Left renal cortex interstitium (tissue), 4 donors: Measurements from ENCODE around the gene EMC6. TPM values are rescaled to one million over a fixed set of nuclear protein-coding genes. Genes with fewer than 3 reads are reported as not detected.

Experiments used
- DNase-seq, 4 donors: peaks; one replicate each; pipeline ENCODE4 v3.0.0-alpha.2; 2013; ENCODE audit warnings: low read depth in 4 of 4, low spot score in 2 of 4, missing footprints in 1 of 4
- polyA plus RNA-seq, 4 donors: library from polyadenylated mRNA; unstranded; fragments of 120-200 nt; gene quantifications; one replicate each; pipeline ENCODE4 v1.2.1, GENCODE V29; 2013; ENCODE audit not compliant: insufficient read length in 4 of 4

EMC6 gene
- polyA plus RNA-seq, 4 donors = 24.3 to 42.5 (median 33.2) TPM

DNA sequence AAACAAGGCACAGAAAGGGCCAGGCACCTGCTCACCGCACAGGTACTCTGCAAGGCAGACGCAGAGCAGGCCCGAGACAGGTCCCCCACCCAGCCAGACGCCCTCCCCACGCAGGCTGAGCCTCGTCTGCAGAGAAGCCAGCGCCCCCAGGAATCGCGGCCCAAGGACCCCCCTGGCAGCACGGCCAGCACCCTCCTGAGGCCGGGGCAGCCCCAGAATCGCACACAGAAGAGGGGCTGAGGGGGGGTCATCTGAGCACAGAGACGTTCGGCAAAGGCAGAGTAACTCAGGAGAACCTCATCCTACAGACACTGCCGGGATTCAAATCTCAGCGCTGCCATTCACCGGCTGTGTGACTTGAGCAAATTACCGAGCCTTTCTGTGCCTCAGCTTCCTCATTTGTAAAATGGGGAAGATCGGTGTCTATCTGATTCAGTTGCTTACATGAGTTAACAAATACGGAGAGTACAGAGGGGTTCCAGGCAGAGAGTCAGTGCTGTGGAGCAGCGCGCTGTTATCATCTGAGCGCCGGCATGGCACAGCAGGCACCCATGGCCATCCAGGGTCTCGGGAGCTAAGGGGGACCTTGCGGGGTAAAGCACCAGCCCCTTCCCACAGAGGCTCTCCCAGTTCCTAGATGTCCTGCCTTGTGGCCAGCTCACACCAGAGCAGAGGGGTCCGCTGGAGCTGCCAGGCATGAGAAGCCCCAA lies 10.4 kb downstream of the EMC6 start:
- no peak for DNase-seq

DNA sequence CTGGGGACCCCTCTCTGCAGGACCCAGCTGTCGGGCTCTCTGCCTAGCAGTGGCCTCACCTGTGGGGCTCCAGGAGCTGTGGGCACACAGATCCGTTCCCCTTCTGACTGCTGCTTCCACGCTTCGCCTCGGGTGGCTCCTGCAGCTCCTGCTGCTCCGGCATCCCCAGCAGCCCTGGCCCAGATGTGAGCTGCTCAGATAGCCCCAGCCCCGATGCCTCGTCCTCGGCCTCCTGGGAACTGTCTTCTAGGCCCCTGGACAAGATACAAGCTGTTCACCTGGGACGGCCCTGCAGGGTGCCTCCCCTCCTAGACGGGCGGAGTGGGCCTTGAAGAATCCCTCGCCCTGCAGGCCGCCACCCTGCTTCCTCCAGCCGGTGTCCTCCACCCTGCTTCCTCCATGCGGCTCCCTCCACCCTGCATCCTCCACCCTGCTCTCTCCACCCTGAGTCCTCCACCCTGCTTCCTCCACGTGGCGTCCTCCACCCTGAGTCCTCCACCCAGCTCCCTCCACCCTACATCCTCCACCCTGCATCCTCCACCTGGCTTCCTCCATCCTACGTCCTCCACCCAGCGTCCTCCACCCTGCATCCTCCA lies 11.0 kb downstream of the EMC6 start:
- no peak for DNase-seq

DNA sequence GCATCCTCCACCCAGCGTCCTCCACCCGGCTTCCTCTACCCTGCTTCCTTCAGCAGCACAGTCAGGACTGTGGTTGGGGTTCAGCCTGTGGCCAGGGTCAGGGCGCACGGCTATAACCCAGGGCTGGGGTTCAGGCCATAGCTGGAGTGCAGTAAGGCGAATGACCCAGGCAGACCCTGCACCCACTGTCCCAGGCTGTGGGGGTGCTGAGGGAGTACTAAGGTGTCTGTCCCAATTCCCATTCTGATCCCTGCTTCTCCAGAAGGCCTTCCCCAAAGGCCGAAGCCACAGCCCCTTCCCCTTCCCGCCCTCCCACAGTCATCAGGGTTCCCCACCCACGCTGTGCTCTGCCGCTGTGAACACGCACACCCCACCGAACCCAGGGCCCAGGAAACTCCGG lies 12.4 kb downstream of the EMC6 start:
- no peak for DNase-seq

- no peak for DNase-seq
These were observed 13.0 kb downstream of the EMC6 start for GRCh38 chr17:3681565-3681964.

DNA sequence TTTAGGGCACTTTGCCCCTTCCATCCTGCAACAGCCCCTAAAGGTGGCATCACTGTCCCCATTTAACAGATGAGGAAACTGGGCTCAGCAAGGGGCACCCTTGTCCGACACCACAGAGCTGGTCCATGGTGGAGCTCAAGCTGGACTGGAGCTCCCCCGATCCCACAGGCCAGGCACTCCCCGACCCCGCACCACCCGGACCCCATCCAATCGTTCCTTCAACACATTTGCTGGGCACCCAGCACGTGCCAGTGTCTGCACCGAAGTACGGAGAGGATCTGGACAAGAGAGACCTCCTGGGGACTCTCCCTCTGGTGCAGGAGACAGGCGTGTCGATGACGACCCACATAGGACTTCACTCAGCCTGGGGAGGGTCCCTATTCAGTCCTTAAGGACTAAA lies 13.4 kb downstream of the EMC6 start:
- no peak for DNase-seq

DNA sequence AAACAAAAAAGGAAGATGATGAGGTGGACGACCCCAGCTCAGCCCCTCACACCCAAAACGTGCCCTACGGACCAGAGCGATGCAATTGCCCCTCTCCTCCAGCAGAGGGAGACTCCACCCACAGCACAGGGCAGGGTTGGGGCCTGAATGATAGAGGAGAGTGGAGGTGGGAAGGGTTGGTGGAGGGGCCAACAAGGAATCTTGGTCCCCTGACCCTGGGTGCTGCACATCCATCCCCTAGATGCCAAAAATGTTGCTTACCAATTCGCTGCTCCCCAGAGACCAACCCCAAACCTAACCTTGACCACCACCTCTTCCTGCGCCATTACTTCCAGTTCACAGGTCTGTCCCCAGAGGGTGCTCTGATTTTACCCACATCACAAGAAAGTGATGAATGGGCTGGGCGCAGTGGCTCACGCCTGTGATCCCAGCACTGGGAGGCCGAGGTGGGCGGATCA lies 14.5 kb downstream of the EMC6 start:
- no peak for DNase-seq

DNA sequence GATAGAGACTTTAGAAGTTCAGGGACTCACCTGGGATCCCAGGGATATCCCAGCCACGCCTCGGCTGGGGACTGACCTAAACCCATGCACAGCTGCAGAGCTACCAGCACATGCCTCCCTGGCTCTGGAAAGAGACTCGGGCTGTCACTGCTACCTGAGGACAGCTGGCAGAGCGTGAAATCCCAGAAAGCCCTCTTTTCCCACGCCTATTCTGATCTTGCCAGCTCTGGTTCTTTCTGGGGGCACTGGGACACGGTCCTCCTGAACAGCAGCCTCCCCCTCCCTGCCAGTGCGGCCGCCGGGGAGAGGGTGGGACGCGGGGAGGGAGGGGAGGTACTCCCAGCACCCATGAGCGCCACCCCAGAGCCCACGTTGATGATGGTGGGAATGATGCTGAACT lies 16.6 kb downstream of the EMC6 start:
- DNase-seq = no peak

GRCh38 chr17:3688027-3688553 lies 19.5 kb downstream of the EMC6 start:
- no peak for DNase-seq

- DNase-seq = no peak
These were observed 20.2 kb downstream of the EMC6 start for GRCh38 chr17:3688852-3689261.

- DNase-seq = no peak
These were observed 20.9 kb downstream of the EMC6 start for GRCh38 chr17:3689262-3690093.

GRCh38 chr17:3690094-3690715 lies 21.6 kb downstream of the EMC6 start:
- DNase-seq = no peak

DNA sequence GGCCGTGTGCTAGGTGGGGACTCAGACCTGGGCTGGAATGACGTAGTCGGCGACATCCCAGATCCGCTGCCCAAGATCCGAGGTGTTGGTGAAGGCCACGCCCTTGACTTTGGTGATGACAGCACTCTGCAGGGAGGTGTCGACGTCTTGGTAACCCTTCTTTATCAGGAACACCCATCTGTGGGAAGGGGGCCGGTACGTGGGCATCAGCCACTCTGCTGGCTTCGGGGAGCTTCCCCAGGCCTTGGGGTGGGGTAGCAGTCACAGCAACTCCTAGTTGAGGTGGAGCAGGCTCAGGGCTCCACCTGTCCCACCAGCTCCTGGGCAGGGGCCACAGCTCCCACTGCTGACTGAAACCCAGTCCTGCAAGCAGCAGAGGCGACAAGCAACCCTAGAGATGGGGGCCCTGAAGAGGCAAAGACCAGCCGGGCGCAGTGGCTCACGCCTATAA lies 23.0 kb downstream of the EMC6 start:
- no peak for DNase-seq

DNA sequence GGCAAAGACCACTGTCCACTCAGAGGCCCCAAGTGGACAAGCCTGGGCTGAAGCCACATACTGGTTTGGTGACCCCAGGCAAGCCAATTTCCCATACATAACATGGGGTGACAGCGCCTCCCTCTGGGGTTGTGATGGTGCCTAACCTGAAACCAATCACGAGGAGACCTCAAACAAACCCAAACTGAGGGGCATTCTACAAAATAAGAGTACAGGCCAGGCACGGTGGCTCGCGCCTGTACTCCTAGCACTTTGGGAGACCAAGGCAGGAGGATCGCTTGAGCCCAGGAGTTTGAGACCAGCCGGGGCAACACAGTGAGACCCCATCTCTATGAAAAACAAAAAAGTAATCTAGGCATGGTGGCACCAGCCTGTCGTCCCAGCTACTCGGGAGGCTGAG lies 23.7 kb downstream of the EMC6 start:
- no peak for DNase-seq

- DNase-seq = no peak
These were observed 24.5 kb downstream of the EMC6 start for GRCh38 chr17:3693141-3693540.

DNA sequence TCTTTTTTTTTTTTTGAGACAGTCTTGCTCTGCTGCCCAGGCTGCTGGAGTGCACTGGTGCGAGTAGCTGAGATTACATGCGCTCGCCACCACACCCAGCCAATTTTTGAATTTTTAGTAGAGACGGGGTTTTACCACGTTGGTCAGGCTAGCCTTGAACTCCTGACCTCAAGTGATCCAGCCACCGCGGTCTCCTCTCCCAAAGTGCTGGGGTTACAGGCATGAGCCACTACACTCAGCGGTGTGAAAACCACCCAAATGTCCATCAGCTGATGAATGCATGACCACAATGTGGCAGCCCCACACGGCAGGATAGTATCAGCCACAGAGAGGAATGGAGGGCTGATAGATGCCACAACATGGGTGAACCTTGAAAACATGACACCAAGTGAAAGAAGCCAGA lies 25.2 kb downstream of the EMC6 start:
- no peak for DNase-seq

DNA sequence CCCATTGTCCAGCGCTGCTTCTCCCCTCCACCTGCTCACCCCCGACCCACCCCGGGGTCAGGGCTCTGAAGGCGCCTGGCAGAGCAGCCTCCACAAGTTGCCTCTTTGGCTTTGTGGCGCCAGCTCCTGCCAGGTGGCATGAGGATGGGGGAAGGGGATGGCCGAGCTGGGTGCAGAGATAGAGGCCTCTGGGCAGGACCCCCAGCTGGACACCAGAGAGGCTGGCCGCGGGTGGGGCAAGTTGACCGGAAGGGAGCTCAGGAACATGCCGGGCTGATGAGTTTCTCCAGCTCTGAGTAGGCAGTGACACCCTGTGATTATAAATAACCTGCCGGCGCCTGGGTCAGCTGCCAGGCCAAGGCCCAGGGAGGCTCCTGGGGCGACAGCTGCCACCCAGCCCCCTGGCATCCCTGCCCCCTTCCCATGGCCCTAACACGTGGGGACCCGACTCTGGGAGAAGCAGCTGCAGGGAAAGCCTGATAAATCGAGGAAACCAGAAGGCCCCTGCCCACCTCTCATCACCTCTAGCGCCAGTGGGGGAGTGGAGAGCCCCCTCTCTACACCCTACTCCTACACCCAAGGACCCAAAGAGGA lies 26.6 kb downstream of the EMC6 start:
- DNase-seq = no peak

DNA sequence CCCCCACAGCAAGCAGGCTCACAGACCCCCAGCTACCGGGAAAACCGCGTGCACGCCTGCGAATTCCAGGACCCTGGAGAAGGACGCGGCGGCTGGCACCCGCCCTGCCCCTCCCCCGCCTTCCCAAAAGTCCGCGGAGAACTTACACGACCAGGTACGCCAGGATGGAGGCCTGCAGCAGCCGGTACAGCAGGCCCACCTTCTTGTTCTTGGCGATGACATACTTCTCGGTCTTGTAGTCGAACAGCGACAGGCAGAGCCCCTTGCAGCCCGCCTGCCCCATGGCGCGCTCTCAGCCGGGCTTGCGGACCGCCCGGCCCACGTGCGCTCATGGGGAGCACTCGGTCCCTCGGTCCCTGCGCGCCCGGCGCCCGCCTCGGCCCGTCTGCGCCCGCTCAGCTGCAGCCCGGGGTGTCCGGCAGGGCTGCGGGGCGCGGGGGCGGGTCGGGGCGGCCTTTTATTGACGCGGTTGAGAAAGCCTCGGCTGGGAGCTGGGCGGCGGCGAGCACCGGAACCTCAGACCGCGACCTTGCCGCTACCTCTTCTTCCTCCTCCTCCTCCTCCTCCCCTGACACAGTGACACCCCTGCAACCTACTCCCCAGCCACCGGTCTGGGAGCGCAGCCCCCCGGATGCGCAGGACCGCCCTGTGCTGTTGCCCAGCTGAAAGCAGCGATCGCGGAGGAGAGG lies 27.3 kb downstream of the EMC6 start, which contains the start of gene P2RX5:
TSS of gene P2RX5 (minus strand) at position 433 of the 689 bp plus-strand sequence. CDS start at position 283, 150 bp downstream.
- no peak for DNase-seq

DNA sequence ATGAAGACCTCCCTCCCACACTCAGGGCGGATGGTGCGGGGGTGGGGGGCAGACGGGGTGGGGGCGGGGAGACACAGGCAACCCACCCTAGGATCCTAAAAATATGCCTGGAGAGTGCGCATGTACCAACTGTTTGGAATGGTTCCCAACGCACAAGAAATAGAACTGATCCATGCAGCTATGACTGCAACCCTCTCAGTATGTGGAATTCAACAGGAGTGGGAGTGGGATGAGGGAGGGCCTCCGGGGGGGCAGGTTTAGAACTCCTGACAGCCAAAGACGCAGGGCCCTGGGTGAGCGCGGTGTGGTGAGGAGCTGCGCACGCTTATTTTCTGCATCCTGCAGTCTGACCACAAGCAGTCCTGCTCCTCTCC lies 28.5 kb downstream of the EMC6 start:
- no peak for DNase-seq

- no peak for DNase-seq
These were observed 29.5 kb downstream of the EMC6 start for GRCh38 chr17:3698139-3698538.

DNA sequence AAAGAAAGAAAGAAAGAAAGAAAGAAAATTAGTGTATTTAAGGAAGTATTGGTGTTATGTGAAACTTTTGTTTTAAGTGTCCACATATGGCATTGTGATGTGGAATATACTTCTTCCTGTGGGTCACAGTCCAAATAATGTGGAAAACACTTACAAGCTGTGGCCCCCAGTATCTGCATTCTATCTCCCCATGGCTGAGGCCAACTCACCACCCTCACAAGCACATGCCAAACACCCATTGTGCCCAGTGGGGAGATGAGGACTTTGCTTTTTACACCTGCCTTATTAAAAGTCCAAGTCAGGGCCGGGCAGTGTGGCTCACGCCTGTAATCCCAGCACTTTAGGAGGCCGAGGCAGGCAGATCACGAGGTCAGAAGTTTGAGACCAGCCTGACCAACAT lies 31.3 kb downstream of the EMC6 start:
- no peak for DNase-seq
